ENCODE measurements around the gene FUT2. TPM values are rescaled to one million over a fixed set of nuclear protein-coding genes. Genes with fewer than 3 reads are reported as not detected.

FUT2 gene
- total RNA-seq, 1 donor from 2014 or later, result not detected

- Histone ChIP-seq H3K36me3 (ENCODE audit: control insufficient read depth in 3 of 3, insufficient read depth in 3 of 3, low read length in 3 of 3) (peaks cover 0 to 5% (median 0%) of the 10 kb centered on the region in 3 donors), H3K27me3 (ENCODE audit: control insufficient read depth in 3 of 3, insufficient read depth in 3 of 3, low read length in 3 of 3) (peaks cover 0 to 10% (median 9%) of the 10 kb centered on the region in 3 donors), H3K4me3 (ENCODE audit: low read length in 3 of 3) (no peak overlapping the region), H3K27ac (ENCODE audit: low read depth, low read length) (no peak overlapping the region), H3K4me1 (ENCODE audit: control insufficient read depth in 3 of 3, insufficient read depth in 3 of 3, low read length in 3 of 3) (peaks cover 8 to 20% (median 14%) of the 10 kb centered on the region in 3 donors), H3K9me3 (ENCODE audit: control insufficient read depth in 3 of 3, low read length in 3 of 3) (no peaks in the 10 kb centered on the region), H3K9ac (ENCODE audit: low read depth in 1 of 3, low read length in 3 of 3) (no peak overlapping the region)
Observed at GRCh38 chr19:48749571-48750198, 53.9 kb downstream of the FUT2 start.

- Histone ChIP-seq H3K36me3 (ENCODE audit: control insufficient read depth in 3 of 3, insufficient read depth in 3 of 3, low read length in 3 of 3) (peaks cover 0 to 5% (median 0%) of the 10 kb centered on the region in 3 donors), H3K9me3 (ENCODE audit: control insufficient read depth in 3 of 3, low read length in 3 of 3) (no peaks in the 10 kb centered on the region), H3K27me3 (ENCODE audit: control insufficient read depth in 3 of 3, insufficient read depth in 3 of 3, low read length in 3 of 3) (peaks cover 0 to 10% (median 9%) of the 10 kb centered on the region in 3 donors), H3K4me1 (ENCODE audit: control insufficient read depth in 3 of 3, insufficient read depth in 3 of 3, low read length in 3 of 3) (peaks cover 14 to 27% (median 17%) of the 10 kb centered on the region in 3 donors), H3K4me3 (ENCODE audit: low read length in 3 of 3) (no peak overlapping the region), H3K27ac (ENCODE audit: low read depth, low read length) (no peak overlapping the region), H3K9ac (ENCODE audit: low read depth in 1 of 3, low read length in 3 of 3) (no peak overlapping the region)
Observed at GRCh38 chr19:48750351-48750750, 54.6 kb downstream of the FUT2 start.

GRCh38 chr19:48750771-48751504 is 55.2 kb downstream of the FUT2 start:
- Histone ChIP-seq H3K9ac (ENCODE audit: low read depth in 1 of 3, low read length in 3 of 3) (no peak overlapping the region), H3K27ac (ENCODE audit: low read depth, low read length) (no peak overlapping the region), H3K27me3 (ENCODE audit: control insufficient read depth in 3 of 3, insufficient read depth in 3 of 3, low read length in 3 of 3) (peaks cover 0 to 10% (median 9%) of the 10 kb centered on the region in 3 donors), H3K4me1 (ENCODE audit: control insufficient read depth in 3 of 3, insufficient read depth in 3 of 3, low read length in 3 of 3) (peaks cover 19 to 33% (median 23%) of the 10 kb centered on the region in 3 donors), H3K4me3 (ENCODE audit: low read length in 3 of 3) (peak overlapping the region in 2 of 3 donors; percentile 22 to 30), H3K36me3 (ENCODE audit: control insufficient read depth in 3 of 3, insufficient read depth in 3 of 3, low read length in 3 of 3) (peaks cover 0 to 5% (median 0%) of the 10 kb centered on the region in 3 donors), H3K9me3 (ENCODE audit: control insufficient read depth in 3 of 3, low read length in 3 of 3) (no peaks in the 10 kb centered on the region)

- peaks cover 0 to 10% (median 9%) of the 10 kb centered on the region in 3 donors for H3K27me3 ChIP-seq (ENCODE audit: control insufficient read depth in 3 of 3, insufficient read depth in 3 of 3, low read length in 3 of 3)
- H3K27ac ChIP-seq (ENCODE audit: low read depth, low read length), result peak overlapping the region; percentile 30
- H3K9ac ChIP-seq (ENCODE audit: low read depth in 1 of 3, low read length in 3 of 3), result peak overlapping the region; percentile 59 to 79 (median 70)
- no peaks in the 10 kb centered on the region for H3K9me3 ChIP-seq (ENCODE audit: control insufficient read depth in 3 of 3, low read length in 3 of 3)
- peaks cover 23 to 39% (median 26%) of the 10 kb centered on the region in 3 donors for H3K4me1 ChIP-seq (ENCODE audit: control insufficient read depth in 3 of 3, insufficient read depth in 3 of 3, low read length in 3 of 3)
- peak overlapping the region; percentile 57 to 77 (median 67) for H3K4me3 ChIP-seq (ENCODE audit: low read length in 3 of 3)
- peaks cover 0 to 5% (median 0%) of the 10 kb centered on the region in 3 donors for H3K36me3 ChIP-seq (ENCODE audit: control insufficient read depth in 3 of 3, insufficient read depth in 3 of 3, low read length in 3 of 3)
Observed at GRCh38 chr19:48751845-48752495, 56.2 kb downstream of the FUT2 start.

GRCh38 chr19:48752496-48753365 is 57.0 kb downstream of the FUT2 start, which contains the start of gene FUT1:
FUT1 (minus strand) TSS chr19:48752641; CDS start chr19:48751281, 1,360 bp downstream.
- H3K27me3 ChIP-seq (ENCODE audit: control insufficient read depth in 3 of 3, insufficient read depth in 3 of 3, low read length in 3 of 3), result peaks cover 0 to 10% (median 9%) of the 10 kb centered on the region in 3 donors
- H3K9ac ChIP-seq (ENCODE audit: low read depth in 1 of 3, low read length in 3 of 3), result peak within 1 kb of the TSS; percentile 59 to 79 (median 70)
- H3K4me3 ChIP-seq (ENCODE audit: low read length in 3 of 3), result peak within 1 kb of the TSS; percentile 57 to 77 (median 67)
- H3K9me3 ChIP-seq (ENCODE audit: control insufficient read depth in 3 of 3, low read length in 3 of 3), result no peaks in the 10 kb centered on the region
- peaks cover 20 to 37% (median 26%) of the 10 kb centered on the region in 3 donors for H3K4me1 ChIP-seq (ENCODE audit: control insufficient read depth in 3 of 3, insufficient read depth in 3 of 3, low read length in 3 of 3)
- peaks cover 0 to 5% (median 0%) of the 10 kb centered on the region in 3 donors for H3K36me3 ChIP-seq (ENCODE audit: control insufficient read depth in 3 of 3, insufficient read depth in 3 of 3, low read length in 3 of 3)
- peak within 1 kb of the TSS; percentile 30 for H3K27ac ChIP-seq (ENCODE audit: low read depth, low read length)

- peak within 1 kb of the TSS in 2 of 3 donors; percentile 14 to 29 for H3K4me3 ChIP-seq (ENCODE audit: low read length in 3 of 3)
- peaks cover 20 to 33% (median 26%) of the 10 kb centered on the region in 3 donors for H3K4me1 ChIP-seq (ENCODE audit: control insufficient read depth in 3 of 3, insufficient read depth in 3 of 3, low read length in 3 of 3)
- no peaks in the 10 kb centered on the region for H3K9me3 ChIP-seq (ENCODE audit: control insufficient read depth in 3 of 3, low read length in 3 of 3)
- peak within 1 kb of the TSS in 2 of 3 donors; percentile 12 to 16 for H3K9ac ChIP-seq (ENCODE audit: low read depth in 1 of 3, low read length in 3 of 3)
- H3K27me3 ChIP-seq (ENCODE audit: control insufficient read depth in 3 of 3, insufficient read depth in 3 of 3, low read length in 3 of 3), result peaks cover 0 to 10% (median 9%) of the 10 kb centered on the region in 3 donors
- peaks cover 0 to 4% (median 0%) of the 10 kb centered on the region in 3 donors for H3K36me3 ChIP-seq (ENCODE audit: control insufficient read depth in 3 of 3, insufficient read depth in 3 of 3, low read length in 3 of 3)
- H3K27ac ChIP-seq (ENCODE audit: low read depth, low read length), result no peak within 1 kb of the TSS
Observed at GRCh38 chr19:48755084-48755641, 59.4 kb downstream of the FUT2 start, which contains the start of gene FGF21. FGF21 (plus strand) TSS chr19:48755524; CDS start chr19:48756237, 713 bp downstream.

Other genes with a start within 250 kb of the FUT2 start
- gene GRWD1, start 250.0 kb upstream of the FUT2 start, total RNA-seq, result 8.4 TPM
- 1.0 TPM for gene KCNJ14, start 240.4 kb upstream of the FUT2 start, total RNA-seq
- 33.4 TPM for gene CYTH2, start 226.6 kb upstream of the FUT2 start, total RNA-seq
- not detected for gene LMTK3, start 184.1 kb upstream of the FUT2 start, total RNA-seq
- gene SULT2B1, start 143.8 kb upstream of the FUT2 start, total RNA-seq, result not detected
- gene SPACA4, start 89.2 kb upstream of the FUT2 start, total RNA-seq, result not detected
- 1.6 TPM for gene FAM83E, start 80.9 kb upstream of the FUT2 start, total RNA-seq
- gene RPL18, start 76.8 kb upstream of the FUT2 start, total RNA-seq, result 2,225 TPM
- gene SPHK2, start 76.5 kb upstream of the FUT2 start, total RNA-seq, result 2.1 TPM
- gene DBP, start 58.6 kb upstream of the FUT2 start, total RNA-seq, result 6.8 TPM
- gene CA11, start 49.8 kb upstream of the FUT2 start, total RNA-seq, result 3.7 TPM
- gene NTN5, start 23.0 kb upstream of the FUT2 start, total RNA-seq, result under 0.01 TPM
- 5.2 TPM for gene MAMSTR, start 23.8 kb downstream of the FUT2 start, total RNA-seq
- 23.5 TPM for gene RASIP1, start 44.6 kb downstream of the FUT2 start, total RNA-seq
- gene IZUMO1, start 50.9 kb downstream of the FUT2 start, total RNA-seq, result 0.52 TPM
- 1.0 TPM for gene FUT1, start 56.7 kb downstream of the FUT2 start, total RNA-seq
- gene FGF21, start 59.6 kb downstream of the FUT2 start, total RNA-seq, result not detected
- gene BCAT2, start 115.1 kb downstream of the FUT2 start, total RNA-seq, result 13.6 TPM
- gene HSD17B14, start 140.5 kb downstream of the FUT2 start, total RNA-seq, result 0.52 TPM
- gene PLEKHA4, start 172.6 kb downstream of the FUT2 start, total RNA-seq, result 14.1 TPM
- 26.1 TPM for gene PPP1R15A, start 176.4 kb downstream of the FUT2 start, total RNA-seq
- not detected for gene TULP2, start 202.8 kb downstream of the FUT2 start, total RNA-seq
- gene NUCB1, start 204.3 kb downstream of the FUT2 start, total RNA-seq, result 107 TPM
- not detected for gene DHDH, start 237.7 kb downstream of the FUT2 start, total RNA-seq